ENCODE measurements around the gene CD300A.
"Not testable (repeated sequence)": the region's sequence is repeated elsewhere in the genome, so short reads cannot be mapped to it uniquely, and the experiment has no call there.

DNA sequence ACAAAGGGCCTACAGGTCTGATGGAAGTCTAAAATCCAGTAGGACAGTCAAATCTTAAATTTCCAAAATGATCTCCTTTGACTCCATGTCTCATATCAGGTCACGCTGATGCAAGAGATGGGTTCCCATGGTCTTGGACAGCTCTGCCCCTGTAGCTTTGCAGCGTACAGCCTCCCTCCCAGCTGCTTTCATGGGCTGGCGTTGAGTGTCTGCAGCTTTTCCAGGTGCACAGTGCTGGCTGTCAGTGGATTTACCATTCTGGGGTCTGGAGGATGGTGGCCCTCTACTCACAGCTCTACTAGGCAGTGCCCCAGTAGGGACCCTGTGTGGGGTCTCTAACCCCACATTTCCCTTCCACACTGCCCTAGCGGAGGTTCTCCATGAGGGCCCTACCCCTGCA, 21.8 kb downstream of the CD300A start:
- TF ChIP-seq, protein P1, sequence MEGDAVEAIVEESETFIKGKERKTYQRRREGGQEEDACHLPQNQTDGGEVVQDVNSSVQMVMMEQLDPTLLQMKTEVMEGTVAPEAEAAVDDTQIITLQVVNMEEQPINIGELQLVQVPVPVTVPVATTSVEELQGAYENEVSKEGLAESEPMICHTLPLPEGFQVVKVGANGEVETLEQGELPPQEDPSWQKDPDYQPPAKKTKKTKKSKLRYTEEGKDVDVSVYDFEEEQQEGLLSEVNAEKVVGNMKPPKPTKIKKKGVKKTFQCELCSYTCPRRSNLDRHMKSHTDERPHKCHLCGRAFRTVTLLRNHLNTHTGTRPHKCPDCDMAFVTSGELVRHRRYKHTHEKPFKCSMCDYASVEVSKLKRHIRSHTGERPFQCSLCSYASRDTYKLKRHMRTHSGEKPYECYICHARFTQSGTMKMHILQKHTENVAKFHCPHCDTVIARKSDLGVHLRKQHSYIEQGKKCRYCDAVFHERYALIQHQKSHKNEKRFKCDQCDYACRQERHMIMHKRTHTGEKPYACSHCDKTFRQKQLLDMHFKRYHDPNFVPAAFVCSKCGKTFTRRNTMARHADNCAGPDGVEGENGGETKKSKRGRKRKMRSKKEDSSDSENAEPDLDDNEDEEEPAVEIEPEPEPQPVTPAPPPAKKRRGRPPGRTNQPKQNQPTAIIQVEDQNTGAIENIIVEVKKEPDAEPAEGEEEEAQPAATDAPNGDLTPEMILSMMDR (IDR thresholded peaks at IDR 0.05; ENCODE audit: insufficient read depth, low read length): not testable (repeated sequence)
- not testable (repeated sequence) for TF ChIP-seq POLR2AphosphoS5 (IDR thresholded peaks at IDR 0.05; ENCODE audit: low read depth)
